Measurements from ENCODE around the gene ACER3. TPM values are rescaled to one million over a fixed set of nuclear protein-coding genes. Genes with fewer than 3 reads are reported as not detected.
"Not testable (repeated sequence)": the region's sequence is repeated elsewhere in the genome, so short reads cannot be mapped to it uniquely, and the experiment has no call there.

ACER3 gene
- total RNA-seq (2014; rRNA removed; shearing (Covaris generic)), result 7.1 and 13.4 TPM in 2 replicates

GRCh38 chr11:76860539-76861475 is at the start of gene ACER3:
TSS of gene ACER3 (plus strand) at chr11:76860918. CDS start at chr11:76860977, 59 bp downstream.
- DNase-seq (ENCODE audit: low spot score), result peak; percentile 95

GRCh38 chr11:76811259-76811658 is 49.5 kb upstream of the ACER3 start:
- DNase-seq (ENCODE audit: low spot score), result no peak

GRCh38 chr11:76814414-76814813 is 46.3 kb upstream of the ACER3 start:
- no peak for DNase-seq (ENCODE audit: low spot score)

DNA sequence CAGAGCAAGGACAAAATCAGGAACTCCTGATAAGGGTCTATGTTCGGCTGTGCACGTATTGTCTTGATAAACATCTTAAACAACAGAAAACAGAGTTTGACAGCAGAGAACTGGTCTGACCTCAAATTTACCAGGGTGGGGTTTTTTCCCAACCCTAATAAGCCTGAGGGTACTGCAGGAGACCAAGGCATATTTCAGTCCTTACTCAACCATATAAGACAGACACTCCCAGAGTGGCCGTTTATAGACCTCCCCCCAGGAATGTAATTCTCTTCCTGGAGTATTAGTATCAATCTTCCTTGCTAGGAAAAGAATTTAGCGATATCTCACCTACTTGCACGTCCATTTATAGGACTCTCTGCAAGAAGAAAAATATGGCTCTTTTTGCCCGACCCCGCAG is 45.0 kb upstream of the ACER3 start:
- DNase-seq (ENCODE audit: low spot score), result not testable (repeated sequence)

DNA sequence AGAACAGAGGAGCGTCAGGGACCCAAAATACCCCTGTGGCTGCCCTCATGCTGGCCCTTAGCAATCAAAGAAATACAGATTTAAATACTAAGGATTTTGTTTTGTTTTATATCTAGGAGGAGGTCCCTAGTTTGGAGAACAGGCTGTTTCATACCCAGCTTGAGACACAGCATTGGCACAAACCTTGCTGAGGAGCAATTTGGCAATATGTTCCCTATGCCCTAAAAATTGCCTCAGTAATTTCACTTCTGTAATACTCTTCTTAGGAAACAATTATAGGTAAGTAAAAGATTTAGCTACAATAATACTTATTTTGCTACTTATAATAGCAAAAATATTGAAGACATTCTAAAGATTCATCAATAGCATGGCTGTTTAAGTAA is 40.5 kb upstream of the ACER3 start:
- no peak for DNase-seq (ENCODE audit: low spot score)

- DNase-seq (ENCODE audit: low spot score), result not testable (repeated sequence)
Measured at GRCh38 chr11:76821396-76821795, 39.3 kb upstream of the ACER3 start.

GRCh38 chr11:76822406-76822805 is 38.3 kb upstream of the ACER3 start:
- no peak for DNase-seq (ENCODE audit: low spot score)

GRCh38 chr11:76823481-76824028 is 37.2 kb upstream of the ACER3 start:
- DNase-seq (ENCODE audit: low spot score), result peak; percentile 85

GRCh38 chr11:76824083-76824939 is 36.4 kb upstream of the ACER3 start:
- peak; percentile 22 for DNase-seq (ENCODE audit: low spot score)

DNA sequence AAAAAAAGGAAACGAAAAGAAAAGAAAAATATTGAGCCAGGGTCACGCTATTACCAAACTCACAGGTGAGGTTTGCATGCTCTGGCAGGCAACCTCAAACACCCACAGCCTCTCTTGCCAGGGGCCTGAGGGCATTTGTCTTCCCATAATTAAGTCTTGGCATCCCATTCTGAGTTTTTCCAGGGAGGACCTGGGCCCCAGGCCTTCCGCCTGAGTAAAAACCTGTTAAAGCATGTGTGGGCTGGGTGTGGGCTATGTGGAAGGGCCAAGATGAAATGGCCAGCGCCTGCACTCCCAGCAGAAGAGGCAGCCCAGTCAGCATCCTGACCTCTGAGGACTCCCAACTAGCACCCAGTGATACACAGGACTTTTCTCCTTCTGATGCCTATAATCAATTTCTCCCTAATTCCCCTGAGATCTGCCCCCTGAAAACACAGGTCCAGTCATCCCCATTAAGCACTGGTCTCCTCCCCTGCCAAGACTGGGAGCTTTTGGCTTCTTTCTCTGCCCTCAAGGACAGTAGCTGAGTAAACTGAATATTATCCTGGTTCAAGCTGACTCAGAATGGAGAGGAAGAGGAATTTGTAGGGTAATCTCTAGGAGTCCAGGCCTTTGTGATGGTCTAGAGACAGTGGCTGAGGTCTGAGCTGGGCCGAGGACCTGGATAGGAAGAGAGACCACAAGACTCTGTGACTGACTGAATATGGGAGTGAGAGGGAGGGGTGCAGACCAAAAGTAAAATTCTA is 35.6 kb upstream of the ACER3 start:
- DNase-seq (ENCODE audit: low spot score), result no peak

GRCh38 chr11:76825726-76826396 is 34.9 kb upstream of the ACER3 start:
- no peak for DNase-seq (ENCODE audit: low spot score)

DNA sequence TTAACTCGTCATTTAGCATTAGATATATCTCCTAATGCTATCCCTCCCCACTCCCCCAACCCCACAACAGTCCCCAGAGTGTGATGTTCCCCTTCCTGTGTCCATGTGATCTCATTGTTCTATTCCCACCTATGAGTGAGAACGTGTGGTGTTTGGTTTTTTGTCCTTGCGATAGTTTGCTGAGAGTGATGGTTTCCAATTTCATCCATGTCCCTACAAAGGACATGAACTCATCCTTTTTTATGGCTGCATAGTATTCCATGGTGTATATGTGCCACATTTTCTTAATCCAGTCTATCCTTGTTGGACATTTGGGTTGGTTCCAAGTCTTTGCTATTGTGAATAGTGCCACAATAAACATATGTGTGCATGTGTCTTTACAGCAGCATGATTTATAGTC is 34.2 kb upstream of the ACER3 start:
- DNase-seq (ENCODE audit: low spot score), result not testable (repeated sequence)

DNA sequence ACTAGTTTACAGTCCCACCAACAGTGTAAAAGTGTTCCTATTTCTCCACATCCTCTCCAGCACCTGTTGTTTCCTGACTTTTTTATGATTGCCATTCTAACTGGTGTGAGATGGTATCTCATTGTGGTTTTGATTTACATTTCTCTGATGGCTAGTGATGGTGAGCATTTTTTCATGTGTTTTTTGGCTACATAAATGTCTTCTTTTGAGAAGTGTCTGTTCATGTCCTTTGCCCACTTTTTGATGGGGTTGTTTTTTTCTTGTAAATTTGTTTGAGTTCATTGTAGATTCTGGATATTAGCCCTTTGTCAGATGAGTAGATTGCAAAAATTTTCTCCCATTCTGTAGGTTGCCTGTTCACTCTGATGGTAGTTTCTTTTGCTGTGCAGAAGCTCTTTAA is 33.7 kb upstream of the ACER3 start:
- not testable (repeated sequence) for DNase-seq (ENCODE audit: low spot score)

DNA sequence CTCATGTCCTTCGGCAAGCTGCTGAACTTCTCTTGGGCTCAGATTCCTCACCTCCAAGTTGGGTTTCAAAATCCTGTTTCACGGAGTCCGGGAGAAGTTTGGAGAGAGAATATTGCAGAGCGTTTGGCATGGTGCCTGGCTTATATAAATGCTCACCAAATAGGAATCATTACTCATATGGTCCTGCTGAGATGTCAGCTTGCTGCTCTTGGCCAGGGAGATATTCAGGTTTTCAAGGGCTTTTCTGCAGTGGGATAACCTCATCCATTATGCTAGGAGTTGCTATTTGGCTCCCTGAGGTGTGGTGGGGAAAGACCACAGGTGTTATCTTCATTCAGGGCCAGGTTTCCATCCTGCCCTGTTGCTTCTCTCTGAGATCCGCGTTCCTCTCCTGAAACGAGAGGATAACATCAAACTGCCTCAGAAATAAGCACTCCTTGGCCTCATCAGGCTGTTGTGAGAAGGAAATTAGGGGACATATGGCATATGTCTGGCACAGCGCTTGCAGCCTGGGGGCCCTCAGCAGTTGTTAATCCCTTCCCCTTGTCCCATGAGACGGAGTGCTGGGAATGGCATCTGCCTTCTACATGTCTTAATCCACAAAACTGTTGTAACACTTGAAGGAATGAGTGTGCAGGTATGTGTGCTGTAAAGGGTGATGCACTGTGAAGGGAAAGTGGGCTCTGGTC is 29.9 kb upstream of the ACER3 start:
- DNase-seq (ENCODE audit: low spot score), result no peak

GRCh38 chr11:76831686-76832310 is 28.9 kb upstream of the ACER3 start:
- DNase-seq (ENCODE audit: low spot score), result no peak

DNA sequence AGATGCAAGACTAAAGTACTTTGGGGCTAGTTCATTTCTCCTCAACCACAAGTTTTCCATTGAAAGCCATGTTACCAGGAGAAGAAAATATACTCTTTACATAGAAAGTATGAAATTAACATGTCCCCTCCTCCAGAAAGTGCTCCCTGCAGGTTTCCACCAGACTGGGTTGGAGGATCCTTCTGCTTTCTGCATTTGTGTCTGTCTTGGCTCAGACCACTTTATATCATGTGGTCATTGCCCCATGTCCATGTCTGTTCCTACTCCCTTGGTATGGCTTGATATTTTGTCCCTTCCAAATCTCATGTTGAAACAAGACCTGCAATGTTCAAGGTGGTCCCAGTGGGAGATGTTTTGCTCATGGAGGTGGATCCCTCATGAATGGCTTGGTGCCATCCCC is 28.4 kb upstream of the ACER3 start:
- DNase-seq (ENCODE audit: low spot score), result no peak

DNA sequence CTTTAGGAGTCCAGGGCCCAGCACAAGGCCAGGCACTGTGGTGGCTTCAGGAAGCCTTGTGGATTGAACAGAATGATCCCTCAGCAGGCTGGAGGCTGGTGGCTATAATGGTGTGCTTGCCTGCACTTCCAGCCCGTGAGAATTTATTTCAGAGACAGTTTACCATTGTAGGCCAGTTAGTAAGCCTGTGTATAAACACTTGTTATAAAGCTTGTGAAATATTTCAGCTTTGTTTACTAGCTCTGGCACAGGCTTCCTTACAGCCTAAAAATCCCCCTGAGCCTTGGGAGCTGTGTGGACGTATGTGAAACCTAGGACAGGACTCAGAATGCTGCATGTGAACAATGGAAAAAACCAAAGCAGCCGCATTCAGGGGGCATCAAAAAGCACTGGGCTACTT is 26.6 kb upstream of the ACER3 start:
- DNase-seq (ENCODE audit: low spot score), result no peak

DNA sequence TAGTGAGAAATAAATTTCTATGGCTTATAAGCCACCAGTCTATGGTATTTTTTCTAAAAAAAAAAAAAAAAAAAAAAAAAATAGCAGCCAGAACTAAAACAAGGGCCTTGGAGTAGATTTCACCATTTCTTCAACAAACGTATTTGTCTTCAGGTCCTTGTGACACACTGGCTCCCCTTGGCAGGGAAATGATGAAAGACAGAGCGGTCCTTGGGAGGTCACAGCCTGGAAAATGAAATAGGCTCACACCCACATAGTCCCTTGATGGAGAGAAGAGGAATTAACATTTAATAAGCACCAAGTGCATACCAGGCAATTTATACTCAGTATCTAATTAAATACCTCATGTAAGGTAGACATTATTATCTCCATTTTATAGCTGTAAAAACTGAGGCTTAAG is 25.7 kb upstream of the ACER3 start:
- DNase-seq (ENCODE audit: low spot score), result no peak

GRCh38 chr11:76835928-76836612 is 24.6 kb upstream of the ACER3 start:
- no peak for DNase-seq (ENCODE audit: low spot score)
